Mesenteric fat pad (tissue), 1 donor: ENCODE results near the gene NFATC2. TPM values are rescaled to one million over a fixed set of nuclear protein-coding genes. Genes with fewer than 3 reads are reported as not detected.

Experiments
- DNase-seq: peaks from one replicate; pipeline ENCODE4 v3.0.0-alpha.2; 2020; ENCODE audit warnings: low spot score
- total RNA-seq: library from RNA; stranded (reverse); fragmentation: NEBNext Ultra II Directional; extraction: Animal tissue kit (Norgen Biotek cat#: 25700); gene quantifications from one replicate; pipeline ENCODE4 v1.2.1, GENCODE V29; 2021
- donor health status: DM: yes; HTN: yes; CAD: no.

The NFATC2 gene
- total RNA-seq, 1 donor from 2014 or later: 9.3 TPM

DNA sequence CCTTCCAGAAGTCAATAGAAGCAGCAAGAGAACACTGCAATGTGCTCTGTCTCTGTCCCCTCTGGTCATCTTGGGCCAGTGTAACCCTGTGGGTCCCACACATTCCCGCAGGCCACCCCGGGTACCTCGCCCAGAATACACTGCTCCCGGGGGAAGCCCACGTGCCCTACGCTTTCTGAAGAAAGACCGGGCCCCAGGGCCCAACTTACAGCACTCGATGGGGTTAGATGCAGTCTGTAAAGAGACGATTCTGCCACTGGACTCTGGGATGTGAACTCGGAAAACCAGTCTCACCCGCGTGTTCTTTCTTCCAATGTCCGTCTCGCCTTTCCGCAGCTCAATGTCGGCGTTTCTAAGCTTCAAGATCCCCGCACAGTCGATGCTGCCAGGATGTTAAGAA, 68.7 kb downstream of the NFATC2 start:
- DNase-seq: peak; percentile 72

DNA sequence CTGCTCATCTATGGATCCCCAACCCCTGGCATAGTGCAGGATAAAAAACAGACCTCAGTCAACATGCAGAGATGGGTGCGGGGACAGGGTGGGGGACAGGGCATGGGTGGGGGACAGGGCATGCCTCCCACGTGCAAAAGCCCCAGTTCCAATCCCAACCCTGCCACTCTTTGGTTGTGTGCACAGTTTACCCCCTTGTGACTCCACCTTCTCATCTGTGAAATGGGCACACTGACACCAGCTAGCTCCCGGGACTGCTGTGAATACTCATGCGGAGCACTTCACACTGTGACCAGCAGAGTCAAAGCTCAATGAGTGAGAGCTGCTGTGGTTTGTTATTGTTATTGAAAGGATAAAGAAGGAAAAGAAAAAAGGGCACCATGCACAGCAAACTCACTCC, 69.3 kb downstream of the NFATC2 start:
- DNase-seq: no peak

GRCh38 chr20:51470907-51471411, 71.6 kb downstream of the NFATC2 start:
- DNase-seq: no peak

DNA sequence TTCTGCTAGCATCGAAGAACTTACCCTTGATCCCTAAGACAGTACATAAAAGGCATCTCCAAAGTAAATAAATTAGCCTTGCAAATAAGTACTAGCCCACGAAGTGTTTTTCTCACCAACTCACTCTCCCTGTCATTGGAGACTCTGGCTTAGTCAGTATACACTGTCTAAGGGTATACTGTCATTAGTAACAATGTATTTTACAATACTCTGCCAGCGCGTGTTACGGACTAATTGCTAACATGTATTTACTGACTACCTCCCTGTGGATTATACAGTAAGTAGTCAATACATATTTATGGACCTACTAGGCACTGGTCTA, 72.1 kb downstream of the NFATC2 start:
- DNase-seq: no peak

DNA sequence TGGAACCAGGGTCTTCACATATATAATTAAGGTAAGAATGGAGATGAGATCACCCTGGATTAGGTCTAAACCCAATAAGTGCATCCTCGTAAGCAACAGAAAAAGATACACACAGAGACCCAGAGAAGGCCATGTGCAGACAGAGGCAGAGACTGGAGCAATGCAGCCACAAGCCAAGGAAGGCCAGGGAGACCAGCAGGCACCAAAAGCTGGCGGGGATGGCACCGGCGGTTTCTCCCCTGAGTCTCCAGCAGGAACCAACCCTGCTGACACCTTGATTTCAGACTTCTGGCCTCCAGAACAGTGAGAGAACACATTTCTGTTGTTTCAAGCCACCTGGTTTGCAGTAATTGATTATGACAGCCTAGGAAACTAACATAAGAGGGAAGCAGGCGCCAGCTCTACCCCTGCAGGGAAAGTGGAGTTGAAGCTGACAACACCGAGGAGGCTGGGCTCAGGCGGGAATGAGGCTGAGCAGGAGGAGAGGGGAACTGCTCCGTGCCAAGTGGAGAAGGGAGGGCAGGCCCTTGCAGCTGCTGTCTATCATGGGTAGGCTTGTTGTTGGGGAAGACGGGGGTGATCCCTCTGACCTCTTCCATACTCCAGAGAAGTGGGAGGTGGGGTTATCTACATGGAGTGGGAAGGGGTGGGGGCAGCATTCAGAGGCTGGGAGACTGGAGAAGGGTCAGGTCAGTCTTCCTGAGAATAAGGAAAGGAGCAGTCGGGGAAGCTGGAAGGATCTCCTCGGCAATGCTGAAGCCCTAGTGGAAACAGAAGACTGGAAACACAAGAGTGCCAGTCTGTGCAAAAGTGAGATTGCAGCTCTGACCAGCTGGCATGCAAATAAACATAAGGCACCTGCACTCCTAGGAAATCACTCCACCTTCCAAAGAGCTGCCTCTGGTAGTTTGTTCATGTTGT, 72.7 kb downstream of the NFATC2 start:
- DNase-seq: no peak

- no peak for DNase-seq
Observed at GRCh38 chr20:51469046-51469445, 73.5 kb downstream of the NFATC2 start.

GRCh38 chr20:51468636-51469035, 73.9 kb downstream of the NFATC2 start:
- no peak for DNase-seq

DNA sequence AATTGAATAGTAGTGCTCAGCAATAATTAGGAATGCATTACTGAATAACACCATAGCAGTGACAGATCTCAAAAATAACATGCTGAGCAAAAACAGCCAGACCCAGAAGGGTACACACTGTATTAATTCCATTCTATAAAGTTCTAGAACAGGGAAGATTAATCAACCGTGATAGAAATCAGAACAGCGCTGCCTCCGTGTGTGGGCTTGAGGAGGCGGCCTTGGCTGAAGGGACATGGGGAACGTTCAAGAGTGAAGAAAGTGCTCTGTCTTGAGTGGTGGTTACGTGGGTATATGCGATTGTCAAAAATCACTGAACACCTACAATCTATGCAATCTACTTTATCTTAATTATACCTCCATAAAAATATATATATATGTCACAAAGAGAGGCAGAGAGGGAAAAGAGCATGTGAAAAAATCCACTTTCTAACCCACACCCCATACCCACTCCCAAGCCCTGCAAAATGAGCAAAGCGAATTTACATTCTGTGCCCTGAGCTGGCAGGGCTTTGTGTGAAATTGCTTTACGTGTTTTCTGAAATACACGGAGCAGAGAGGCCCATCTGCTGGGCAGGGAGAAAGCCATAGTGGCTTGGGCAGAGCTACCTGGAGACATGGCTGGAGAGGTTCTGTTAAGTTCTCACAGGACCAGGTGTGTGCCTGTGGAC, 74.4 kb downstream of the NFATC2 start:
- no peak for DNase-seq

GRCh38 chr20:51463998-51464397, 78.5 kb downstream of the NFATC2 start:
- peak; percentile 26 for DNase-seq

GRCh38 chr20:51463560-51463959, 79.0 kb downstream of the NFATC2 start:
- DNase-seq: peak; percentile 47

- peak; percentile 92 for DNase-seq
Observed at GRCh38 chr20:51462566-51463276, 79.8 kb downstream of the NFATC2 start.

- DNase-seq: peak; percentile 28
Observed at GRCh38 chr20:51461846-51462245, 80.7 kb downstream of the NFATC2 start.

- no peak for DNase-seq
Observed at GRCh38 chr20:51461306-51461705, 81.2 kb downstream of the NFATC2 start.

GRCh38 chr20:51460569-51461265, 81.8 kb downstream of the NFATC2 start:
- DNase-seq: no peak

DNA sequence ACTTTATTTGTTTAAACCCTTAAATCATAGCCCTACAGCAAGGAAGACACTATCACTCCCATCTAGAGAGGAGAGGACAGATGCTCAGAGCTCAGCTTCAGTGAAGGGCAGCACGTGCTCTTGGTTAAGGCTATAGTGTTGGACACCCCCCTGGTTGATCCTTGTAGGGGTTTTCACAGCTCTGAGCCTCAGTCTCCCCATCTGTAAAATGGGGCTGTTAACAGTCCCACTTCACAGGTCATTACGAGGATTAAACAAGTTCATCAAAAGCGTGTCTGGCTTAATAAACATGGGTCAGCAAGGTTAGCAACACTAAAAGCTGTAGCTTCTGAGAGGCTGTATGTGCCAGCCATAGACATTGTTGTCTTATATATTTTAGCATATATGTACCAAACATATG, 82.4 kb downstream of the NFATC2 start:
- no peak for DNase-seq

- DNase-seq: no peak
Observed at GRCh38 chr20:51458751-51459439, 83.6 kb downstream of the NFATC2 start.

GRCh38 chr20:51457533-51457932, 85.0 kb downstream of the NFATC2 start:
- no peak for DNase-seq

DNA sequence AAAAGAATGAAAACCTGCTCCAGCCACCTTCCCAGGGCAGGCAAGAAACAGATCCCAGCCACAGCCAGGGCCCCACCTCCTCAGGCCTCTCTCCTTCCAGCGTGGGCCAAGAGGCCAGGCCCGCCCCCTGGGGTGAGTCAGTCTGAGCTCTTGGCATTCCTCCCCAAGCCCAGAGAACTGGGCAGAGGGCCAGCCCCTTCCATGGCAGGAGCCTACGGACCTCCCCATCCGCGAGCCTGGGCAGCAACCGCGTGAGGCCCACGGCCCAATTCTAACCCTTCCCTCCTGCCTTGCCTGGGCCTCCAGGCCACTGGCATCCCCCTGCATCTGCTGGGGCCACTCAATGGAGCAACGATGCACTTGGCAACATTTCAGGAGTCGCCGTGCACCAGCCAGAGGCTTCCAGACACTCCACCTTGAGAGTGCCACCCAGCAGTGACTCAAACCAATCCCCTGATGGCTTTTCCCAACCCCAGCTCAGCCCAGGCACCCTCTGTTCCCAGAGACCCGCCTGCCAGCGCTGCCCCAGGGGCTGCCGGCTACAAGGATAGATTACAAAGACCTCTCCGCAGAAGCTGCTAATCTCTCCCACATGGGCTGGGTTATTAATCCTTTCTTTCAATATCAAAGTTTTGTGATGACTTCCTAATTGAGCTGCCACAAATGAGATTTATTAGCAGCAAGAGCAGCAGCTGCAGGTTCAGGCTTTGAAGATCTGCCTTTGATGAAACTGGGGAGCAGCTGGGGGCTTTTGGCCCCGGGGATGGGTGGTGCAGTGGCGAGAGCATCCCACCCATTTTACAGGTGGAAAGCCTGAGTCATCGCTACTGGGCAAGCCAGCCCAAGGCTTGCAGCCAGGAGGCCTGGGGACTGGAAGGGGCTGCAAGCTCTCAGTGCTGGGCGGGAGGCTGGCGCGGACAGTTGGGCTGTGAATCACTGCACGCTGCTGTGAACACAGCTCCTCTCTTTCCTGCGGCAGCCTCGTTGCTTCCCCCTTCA, 85.7 kb downstream of the NFATC2 start:
- peak; percentile 97 for DNase-seq

DNA sequence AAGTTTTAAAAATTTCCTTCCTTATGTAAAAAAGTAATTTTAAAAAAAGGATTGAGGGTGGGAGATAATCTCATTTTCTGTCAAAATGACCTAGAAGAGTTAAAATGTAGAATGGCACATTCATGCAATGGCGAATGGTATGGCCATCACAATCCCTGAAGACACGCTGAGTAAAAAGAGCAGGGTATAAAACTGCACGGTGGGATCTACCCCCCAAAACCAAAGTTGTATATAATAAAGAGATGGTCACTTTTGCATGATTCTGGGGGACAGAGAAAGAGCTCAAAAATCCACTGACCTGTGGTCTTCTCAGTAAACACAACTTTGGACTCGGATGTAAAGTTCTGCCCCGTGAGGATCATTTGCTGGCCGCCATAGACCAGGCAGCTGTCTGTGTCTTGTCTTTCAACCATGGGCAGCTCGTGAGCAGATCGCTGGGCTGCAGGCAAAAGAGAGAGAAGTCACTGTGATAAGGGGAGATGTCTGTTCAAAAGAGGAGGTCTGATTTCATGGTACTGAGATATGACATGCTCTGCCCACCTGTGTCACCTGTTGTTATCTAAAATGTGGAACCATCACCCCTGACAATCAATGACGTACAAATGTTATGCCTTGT, 88.2 kb downstream of the NFATC2 start:
- peak; percentile 55 for DNase-seq
